HUES6 (cell line): ENCODE results near the gene HAGH.
A peak's percentile ranks its signal among the peaks of the same experiment; 100 is the strongest.

Experiments used
- H3K27ac ChIP-seq: 2 replicates; pipeline ENCODE4 v1.7.0; 2013; ENCODE audit warnings: low read depth, mild to moderate bottlenecking, low read length, inconsistent platforms
- H3K27me3 ChIP-seq: 2 replicates; pipeline ENCODE4 v1.6.1; 2013; ENCODE audit warnings: low read length; ENCODE audit not compliant: control insufficient read depth, insufficient read depth
- H3K36me3 ChIP-seq: 2 replicates; pipeline ENCODE4 v1.6.1; 2013; ENCODE audit warnings: low read length; ENCODE audit not compliant: control insufficient read depth, insufficient read depth
- H3K4me1 ChIP-seq: 2 replicates; pipeline ENCODE4 v1.6.1; 2013; ENCODE audit warnings: low read length; ENCODE audit not compliant: control insufficient read depth, insufficient read depth
- H3K4me3 ChIP-seq: 2 replicates; pipeline ENCODE4 v1.5.1; 2013; ENCODE audit warnings: low read depth, low read length
- H3K9ac ChIP-seq: one replicate; pipeline ENCODE4 v1.6.1; 2013; ENCODE audit warnings: mild to moderate bottlenecking, low read length
- H3K9me3 ChIP-seq: 2 replicates; pipeline ENCODE4 v1.6.1; 2013; ENCODE audit warnings: low read depth, low read length; ENCODE audit not compliant: control insufficient read depth, insufficient read depth

HAGH gene

GRCh38 chr16:1776672-1776955, 50.0 kb downstream of the HAGH start:
- Histone ChIP-seq H3K4me3 (no peak overlapping the region), H3K27me3 (no peaks in the 10 kb centered on the region), H3K36me3 (peaks cover 46% of the 10 kb centered on the region), H3K9ac (no peak overlapping the region), H3K27ac (no peak overlapping the region), H3K4me1 (peaks cover 12% of the 10 kb centered on the region), H3K9me3 (no peaks in the 10 kb centered on the region)

DNA sequence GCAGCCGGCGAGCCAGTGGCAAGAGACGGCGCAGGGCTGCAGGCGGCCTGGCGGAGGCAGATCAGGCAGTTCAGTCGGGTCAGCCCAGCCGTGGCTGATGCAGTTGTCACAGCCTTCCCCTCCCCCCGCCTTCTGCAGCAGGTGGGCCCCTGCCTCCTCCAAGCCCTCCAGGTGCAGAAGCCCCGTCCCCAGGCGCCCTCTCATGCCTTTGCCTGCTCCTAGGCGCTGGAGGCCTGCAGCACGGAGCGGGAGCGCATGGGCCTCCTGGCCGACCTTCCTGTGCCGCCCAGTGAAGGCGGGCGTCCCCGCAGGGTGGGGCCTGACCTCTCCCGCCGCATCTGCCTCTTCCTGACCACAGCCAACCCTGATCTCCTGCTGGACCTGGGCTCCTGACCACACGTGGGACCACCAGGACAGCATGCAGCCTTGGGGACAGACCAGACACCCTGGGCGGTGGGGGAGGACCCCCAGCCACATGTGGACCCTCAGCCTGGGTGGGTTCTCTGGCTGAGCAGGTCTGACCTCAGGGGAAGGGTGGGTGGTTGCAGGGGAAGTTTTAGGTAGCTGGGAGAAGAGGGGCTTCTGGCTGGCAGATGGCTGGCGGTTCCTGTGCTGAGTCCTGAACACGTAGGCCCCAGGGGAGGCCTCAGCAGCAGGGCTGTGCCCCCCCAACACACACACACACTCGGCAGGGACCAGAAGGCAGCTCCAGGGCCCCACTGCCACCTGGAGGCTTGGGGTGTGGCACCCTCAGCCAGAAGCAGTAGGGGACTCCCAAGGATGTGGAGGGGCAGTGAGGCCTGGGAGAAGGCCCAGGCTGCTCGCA, 50.6 kb downstream of the HAGH start:
- Histone ChIP-seq H3K36me3 (peaks cover 45% of the 10 kb centered on the region), H3K4me1 (peaks cover 8% of the 10 kb centered on the region), H3K9me3 (no peaks in the 10 kb centered on the region), H3K4me3 (no peak overlapping the region), H3K9ac (no peak overlapping the region), H3K27me3 (no peaks in the 10 kb centered on the region), H3K27ac (no peak overlapping the region)

- Histone ChIP-seq H3K9ac (no peak overlapping the region), H3K4me1 (peaks cover 12% of the 10 kb centered on the region), H3K36me3 (peaks cover 41% of the 10 kb centered on the region), H3K27ac (no peak overlapping the region), H3K4me3 (no peak overlapping the region), H3K9me3 (no peaks in the 10 kb centered on the region), H3K27me3 (no peaks in the 10 kb centered on the region)
Measured at GRCh38 chr16:1775006-1775845, 51.4 kb downstream of the HAGH start.

DNA sequence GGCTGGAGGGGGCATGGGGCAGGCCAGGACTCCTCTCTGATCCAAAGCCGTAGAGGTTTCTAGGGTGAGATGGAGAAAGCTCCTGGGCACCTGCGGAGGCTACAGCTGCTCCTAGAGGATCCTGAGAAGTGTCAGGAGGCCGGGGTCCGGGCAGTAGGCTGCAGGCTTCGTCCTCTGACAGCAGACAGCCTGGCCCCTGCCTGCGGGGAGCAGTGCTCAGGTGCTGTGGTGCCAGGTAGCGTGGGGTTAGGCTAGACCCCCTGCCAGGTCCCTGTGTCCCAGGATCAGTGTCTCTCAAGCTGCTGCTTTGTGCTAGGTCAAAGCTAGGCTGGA, 52.2 kb downstream of the HAGH start:
- H3K36me3 ChIP-seq = peaks cover 45% of the 10 kb centered on the region
- no peak overlapping the region for H3K27ac ChIP-seq
- H3K27me3 ChIP-seq = no peaks in the 10 kb centered on the region
- peak overlapping the region; percentile 99 for H3K4me3 ChIP-seq
- peak overlapping the region; percentile 98 for H3K9ac ChIP-seq
- peaks cover 15% of the 10 kb centered on the region for H3K4me1 ChIP-seq
- no peaks in the 10 kb centered on the region for H3K9me3 ChIP-seq

- peaks cover 15% of the 10 kb centered on the region for H3K4me1 ChIP-seq
- no peaks in the 10 kb centered on the region for H3K9me3 ChIP-seq
- peaks cover 45% of the 10 kb centered on the region for H3K36me3 ChIP-seq
- H3K9ac ChIP-seq = peak overlapping the region; percentile 98
- H3K27ac ChIP-seq = peak overlapping the region; percentile 94; the same call in 1 of the 2 replicates
- no peaks in the 10 kb centered on the region for H3K27me3 ChIP-seq
- H3K4me3 ChIP-seq = peak overlapping the region; percentile 99
Measured at GRCh38 chr16:1773703-1774447, 52.8 kb downstream of the HAGH start.

DNA sequence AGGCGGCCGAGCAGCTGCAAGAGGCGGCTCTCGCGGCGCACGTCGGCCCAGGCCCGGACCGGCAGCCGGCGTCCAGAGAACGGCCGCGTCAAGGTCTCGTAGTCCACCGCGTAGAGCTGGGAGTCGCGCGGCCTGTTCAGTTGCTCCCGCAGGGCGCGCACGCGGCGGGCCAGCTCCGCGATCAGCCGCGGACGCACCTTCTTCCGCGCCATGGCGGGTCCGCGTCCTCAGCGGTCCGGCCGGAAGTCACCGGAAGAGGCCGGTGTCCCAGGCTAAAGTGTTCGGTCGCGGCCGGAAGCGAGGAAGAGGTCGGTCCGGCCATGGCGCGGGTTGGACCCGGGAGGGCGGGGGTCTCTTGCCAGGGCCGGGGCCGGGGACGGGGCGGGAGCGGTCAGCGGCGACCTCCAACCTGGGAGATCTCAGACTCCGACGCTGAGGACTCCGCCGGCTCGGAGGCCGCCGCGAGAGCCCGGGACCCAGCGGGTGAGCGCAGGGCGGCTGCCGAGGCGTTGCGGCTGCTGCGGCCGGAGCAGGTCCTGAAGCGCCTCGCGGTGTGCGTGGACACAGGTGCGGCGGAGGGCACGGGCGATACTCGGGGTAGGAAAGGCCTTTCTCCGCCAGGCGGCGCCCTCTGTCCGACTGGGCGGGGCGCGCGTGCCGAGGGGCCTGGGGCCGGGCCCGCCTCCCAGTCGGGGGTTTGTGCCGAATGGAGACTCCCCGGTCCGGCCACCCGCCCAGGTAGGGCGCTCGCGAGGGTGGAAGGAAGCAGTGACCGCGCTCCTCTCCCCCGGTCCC, 53.5 kb downstream of the HAGH start, which contains the start of gene MRPS34:
MRPS34 (minus strand) TSS at position 227 of the 795 bp plus-strand sequence; CDS start at position 212, 15 bp downstream.
- Histone ChIP-seq H3K9me3 (no peaks in the 10 kb centered on the region), H3K9ac (peak within 1 kb of the TSS; percentile 98), H3K27me3 (no peaks in the 10 kb centered on the region), H3K4me3 (peak within 1 kb of the TSS; percentile 99), H3K36me3 (peaks cover 46% of the 10 kb centered on the region), H3K4me1 (peaks cover 15% of the 10 kb centered on the region), H3K27ac (peak within 1 kb of the TSS; percentile 94)

GRCh38 chr16:1772362-1772907, 54.2 kb downstream of the HAGH start, which contains the start of gene EME2:
EME2 (plus strand) TSS chr16:1772810; CDS start chr16:1773228, 418 bp downstream.
- Histone ChIP-seq H3K27ac (peak within 1 kb of the TSS; percentile 94), H3K4me3 (peak within 1 kb of the TSS; percentile 99), H3K9ac (peak within 1 kb of the TSS; percentile 98), H3K4me1 (peaks cover 15% of the 10 kb centered on the region), H3K36me3 (peaks cover 46% of the 10 kb centered on the region), H3K9me3 (no peaks in the 10 kb centered on the region), H3K27me3 (no peaks in the 10 kb centered on the region)

DNA sequence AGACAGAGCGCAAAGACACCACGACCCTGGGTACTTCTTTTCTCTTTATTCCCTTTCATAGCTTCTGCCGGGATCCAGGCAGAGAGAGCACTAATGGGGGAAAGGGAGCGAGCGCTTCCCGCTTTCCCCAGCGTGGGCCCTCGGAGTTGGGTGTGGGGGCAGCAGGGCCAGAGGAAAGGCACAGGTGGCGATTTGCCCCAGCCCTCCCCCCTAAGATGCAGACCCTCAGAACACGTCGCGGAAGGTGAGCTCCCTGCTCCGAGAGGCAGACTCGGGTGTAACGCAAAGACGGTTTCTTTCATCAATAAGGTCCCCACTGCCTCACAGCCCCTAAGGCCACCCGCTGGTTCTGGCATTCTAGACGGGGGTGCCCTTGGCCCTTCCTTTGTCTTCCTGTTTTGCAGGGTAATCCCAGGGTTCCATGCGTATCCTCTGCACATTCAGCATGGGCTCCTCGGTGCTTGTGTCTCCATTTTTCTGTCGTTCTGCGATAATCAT, 54.7 kb downstream of the HAGH start:
- Histone ChIP-seq H3K4me3 (peak overlapping the region; percentile 99), H3K27ac (peak overlapping the region; percentile 94), H3K9me3 (no peaks in the 10 kb centered on the region), H3K9ac (peak overlapping the region; percentile 98), H3K4me1 (peaks cover 15% of the 10 kb centered on the region), H3K36me3 (peaks cover 46% of the 10 kb centered on the region), H3K27me3 (no peaks in the 10 kb centered on the region)

GRCh38 chr16:1771188-1771863, 55.3 kb downstream of the HAGH start, which contains the start of gene NME3:
NME3 (minus strand) TSS chr16:1771543; CDS start chr16:1771534, 9 bp downstream.
- peaks cover 15% of the 10 kb centered on the region for H3K4me1 ChIP-seq

More at GRCh38 chr16:1771188-1771863, 55.3 kb downstream of the HAGH start, which contains the start of gene NME3:
- H3K9me3 ChIP-seq = no peaks in the 10 kb centered on the region
- peak within 1 kb of the TSS; percentile 98 for H3K9ac ChIP-seq
- peak within 1 kb of the TSS; percentile 94 for H3K27ac ChIP-seq
- H3K4me3 ChIP-seq = peak within 1 kb of the TSS; percentile 99
- no peaks in the 10 kb centered on the region for H3K27me3 ChIP-seq
- H3K36me3 ChIP-seq = peaks cover 43% of the 10 kb centered on the region
